Smooth muscle cell (in vitro differentiated cells): ENCODE results near the gene EXT2. TPM values are rescaled to one million over a fixed set of nuclear protein-coding genes. Genes with fewer than 3 reads are reported as not detected.

Source experiments
- DNase-seq: peaks from one replicate; lab custom pipeline; 2025; ENCODE audit not compliant: unreplicated experiment; lab: John Stamatoyannopoulos, UW
- H2AFZ ChIP-seq: fragments of 200-600 bp; sonication (generic); 2 replicates; pipeline ENCODE4 v1.6.0; 2016; ENCODE audit warnings: antibody characterized with exemption, low read depth, mild to moderate bottlenecking
- H3F3A ChIP-seq: fragments of 200-600 bp; sonication (generic); 2 replicates; pipeline ENCODE4 v1.6.0; 2017; ENCODE audit warnings: antibody characterized with exemption, low read depth
- H3K27ac ChIP-seq: fragments of 200-600 bp; sonication (generic); 2 replicates; pipeline ENCODE4 v1.5.1; 2016; ENCODE audit warnings: low read depth, mild to moderate bottlenecking
- H3K27me3 ChIP-seq: fragments of 200-600 bp; sonication (generic); 2 replicates; pipeline ENCODE4 v1.6.1; 2016; ENCODE audit warnings: low read depth, mild to moderate bottlenecking
- H3K36me3 ChIP-seq: fragments of 200-600 bp; sonication (generic); 2 replicates; pipeline ENCODE4 v1.5.1; 2016; ENCODE audit warnings: low read depth
- H3K4me1 ChIP-seq: fragments of 200-600 bp; sonication (generic); 2 replicates; pipeline ENCODE4 v1.5.1; 2016; ENCODE audit warnings: low read depth
- H3K4me2 ChIP-seq: fragments of 200-600 bp; sonication (generic); 2 replicates; pipeline ENCODE4 v1.6.0; 2016; ENCODE audit warnings: mild to moderate bottlenecking
- H3K4me3 ChIP-seq: fragments of 200-600 bp; sonication (generic); 2 replicates; pipeline ENCODE4 v1.5.1; 2016; ENCODE audit warnings: mild to moderate bottlenecking
- H3K79me2 ChIP-seq: fragments of 200-600 bp; sonication (generic); 2 replicates; pipeline ENCODE4 v1.6.0; 2016; ENCODE audit warnings: low read depth, mild to moderate bottlenecking
- H3K9ac ChIP-seq: fragments of 200-600 bp; sonication (generic); 2 replicates; pipeline ENCODE4 v1.6.0; 2016; ENCODE audit warnings: low read depth
- H3K9me3 ChIP-seq: fragments of 200-600 bp; sonication (generic); replicated peaks from 2 replicates; pipeline ENCODE4 v1.5.1; 2016; ENCODE audit warnings: low read depth
- H4K20me1 ChIP-seq: fragments of 200-600 bp; sonication (generic); 2 replicates; pipeline ENCODE4 v1.6.0; 2016; ENCODE audit warnings: low read depth
- WGBS: methylation state at CpG from one replicate; pipeline ENCODE4 v1.1.7; 2016; ENCODE audit warnings: low lambda C conversion rate; 5-methylcytosine and 5-hydroxymethylcytosine counted together
- polyA plus RNA-seq: library from polyadenylated mRNA; unstranded; fragments of >200 nt; fragmentation: Nextera tagmentation; extraction: Ambion mirVana; gene quantifications from 2 replicates; pipeline ENCODE4 v1.2.1, GENCODE V29; 2016
- total RNA-seq: library from RNA; depleted of rRNA; stranded (reverse); fragments of >200 nt; gene quantifications from 2 replicates; pipeline ENCODE4 v1.2.3, GENCODE V29; 2014
- TF ChIP-seq, protein P1 (sequence below): fragments of 200-600 bp; sonication (generic); IDR thresholded peaks from 2 replicates; pipeline ENCODE4 v1.5.1; 2017; ENCODE audit warnings: borderline replicate concordance, mild to moderate bottlenecking, antibody characterized with exemption; ENCODE audit not compliant: insufficient read depth, poor library complexity, severe bottlenecking

Gene EXT2
- total and polyA plus RNA-seq, 2 experiments from 2014 or later = 87.6 to 144 TPM

DNA sequence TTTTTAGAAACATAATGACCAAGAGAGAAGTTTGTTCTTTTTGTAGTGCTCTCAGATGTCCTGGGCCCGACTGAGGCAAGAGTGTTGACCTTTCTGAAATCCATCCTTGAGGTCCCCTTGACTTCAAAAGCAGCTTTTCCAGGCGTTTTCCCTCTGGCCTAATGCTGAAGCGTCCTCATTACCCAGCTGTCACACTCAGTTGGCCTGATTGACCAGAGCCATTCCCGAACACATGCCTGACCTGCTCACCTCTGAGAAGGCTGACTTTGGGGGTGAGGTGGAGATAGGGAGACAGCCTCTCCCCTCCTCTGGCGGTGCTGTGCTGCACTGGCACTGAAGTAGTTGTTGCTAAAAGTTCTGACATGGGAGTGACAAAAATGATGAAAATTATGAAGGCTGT lies 147.6 kb downstream of the EXT2 start:
- Histone ChIP-seq H4K20me1 (no peaks in the 10 kb centered on the region), H2AFZ (no peak overlapping the region), H3K4me3 (no peak overlapping the region), H3K4me2 (peak overlapping the region; percentile 70), H3K27me3 (no peaks in the 10 kb centered on the region), H3K9me3 (no peaks in the 10 kb centered on the region), H3F3A (no peaks in the 10 kb centered on the region), H3K9ac (no peak overlapping the region), H3K27ac (no peak overlapping the region), H3K79me2 (no peaks in the 10 kb centered on the region), H3K36me3 (peaks cover 3% of the 10 kb centered on the region), H3K4me1 (peaks cover 34% of the 10 kb centered on the region)
- TF ChIP-seq, protein P1, sequence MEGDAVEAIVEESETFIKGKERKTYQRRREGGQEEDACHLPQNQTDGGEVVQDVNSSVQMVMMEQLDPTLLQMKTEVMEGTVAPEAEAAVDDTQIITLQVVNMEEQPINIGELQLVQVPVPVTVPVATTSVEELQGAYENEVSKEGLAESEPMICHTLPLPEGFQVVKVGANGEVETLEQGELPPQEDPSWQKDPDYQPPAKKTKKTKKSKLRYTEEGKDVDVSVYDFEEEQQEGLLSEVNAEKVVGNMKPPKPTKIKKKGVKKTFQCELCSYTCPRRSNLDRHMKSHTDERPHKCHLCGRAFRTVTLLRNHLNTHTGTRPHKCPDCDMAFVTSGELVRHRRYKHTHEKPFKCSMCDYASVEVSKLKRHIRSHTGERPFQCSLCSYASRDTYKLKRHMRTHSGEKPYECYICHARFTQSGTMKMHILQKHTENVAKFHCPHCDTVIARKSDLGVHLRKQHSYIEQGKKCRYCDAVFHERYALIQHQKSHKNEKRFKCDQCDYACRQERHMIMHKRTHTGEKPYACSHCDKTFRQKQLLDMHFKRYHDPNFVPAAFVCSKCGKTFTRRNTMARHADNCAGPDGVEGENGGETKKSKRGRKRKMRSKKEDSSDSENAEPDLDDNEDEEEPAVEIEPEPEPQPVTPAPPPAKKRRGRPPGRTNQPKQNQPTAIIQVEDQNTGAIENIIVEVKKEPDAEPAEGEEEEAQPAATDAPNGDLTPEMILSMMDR = no peak
- WGBS = 67% methylated on average over 5 of the region's 5 CpGs
- DNase-seq = no peak

DNA sequence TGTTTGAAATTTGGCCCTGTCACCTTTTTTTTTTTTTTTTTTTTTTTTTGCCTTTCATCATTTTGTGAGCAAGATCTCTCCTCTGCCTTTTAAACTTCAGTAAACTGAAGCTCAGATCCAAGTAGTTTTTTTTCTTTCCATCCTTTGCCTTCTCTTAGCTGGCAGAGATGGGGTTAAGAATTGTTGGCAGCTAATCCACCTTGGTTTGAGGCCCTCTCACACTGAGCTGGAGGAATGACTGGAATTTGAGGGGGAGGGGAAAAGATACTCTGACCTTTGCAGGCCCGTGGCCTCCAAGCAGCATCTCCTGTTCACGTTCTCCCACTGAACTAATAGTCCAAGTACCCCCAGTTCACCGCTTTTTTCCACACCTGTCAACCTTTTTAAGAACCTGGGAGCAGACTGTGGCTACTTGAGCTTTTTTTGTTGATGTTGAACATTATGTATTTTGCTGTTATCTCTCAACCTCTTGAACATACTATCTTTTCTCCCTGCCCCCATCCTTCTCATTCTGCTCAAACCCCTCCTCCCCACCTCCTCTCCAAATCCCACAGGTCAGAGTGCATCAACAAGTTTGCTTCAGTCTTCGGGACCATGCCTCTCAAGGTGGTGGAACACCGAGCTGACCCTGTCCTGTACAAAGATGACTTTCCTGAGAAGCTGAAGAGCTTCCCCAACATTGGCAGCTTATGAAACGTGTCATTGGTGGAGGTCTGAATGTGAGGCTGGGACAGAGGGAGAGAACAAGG lies 148.3 kb downstream of the EXT2 start:
- no peak overlapping the region for H3K9ac ChIP-seq

DNA sequence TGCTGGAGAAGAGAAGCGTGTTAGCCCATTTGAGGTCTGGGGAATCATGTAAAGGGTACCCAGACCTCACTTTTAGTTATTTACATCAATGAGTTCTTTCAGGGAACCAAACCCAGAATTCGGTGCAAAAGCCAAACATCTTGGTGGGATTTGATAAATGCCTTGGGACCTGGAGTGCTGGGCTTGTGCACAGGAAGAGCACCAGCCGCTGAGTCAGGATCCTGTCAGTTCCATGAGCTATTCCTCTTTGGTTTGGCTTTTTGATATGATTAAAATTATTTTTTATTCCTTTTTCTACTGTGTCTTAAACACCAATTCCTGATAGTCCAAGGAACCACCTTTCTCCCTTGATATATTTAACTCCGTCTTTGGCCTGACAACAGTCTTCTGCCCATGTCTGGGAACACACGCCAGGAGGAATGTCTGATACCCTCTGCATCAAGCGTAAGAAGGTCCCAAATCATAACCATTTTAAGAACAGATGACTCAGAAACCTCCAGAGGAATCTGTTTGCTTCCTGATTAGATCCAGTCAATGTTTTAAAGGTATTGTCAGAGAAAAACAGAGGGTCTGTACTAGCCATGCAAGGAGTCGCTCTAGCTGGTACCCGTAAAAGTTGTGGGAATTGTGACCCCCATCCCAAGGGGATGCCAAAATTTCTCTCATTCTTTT lies 149.3 kb downstream of the EXT2 start:
- Histone ChIP-seq H3F3A (no peaks in the 10 kb centered on the region), H3K27ac (peak overlapping the region; percentile 10), H3K4me1 (peaks cover 34% of the 10 kb centered on the region), H3K36me3 (peaks cover 3% of the 10 kb centered on the region), H3K4me2 (peak overlapping the region; percentile 70), H3K27me3 (no peaks in the 10 kb centered on the region), H3K4me3 (no peak overlapping the region), H3K79me2 (no peaks in the 10 kb centered on the region), H4K20me1 (no peaks in the 10 kb centered on the region), H2AFZ (no peak overlapping the region), H3K9ac (no peak overlapping the region), H3K9me3 (no peaks in the 10 kb centered on the region)
- TF ChIP-seq, protein P1 = no peak
- WGBS = 61% methylated on average over 8 of the region's 8 CpGs
- DNase-seq = no peak

More for the DNA sequence above, 148.3 kb downstream of the EXT2 start:
- Histone ChIP-seq H3K27ac (peak overlapping the region; percentile 10), H3K9me3 (no peaks in the 10 kb centered on the region), H3K4me1 (peaks cover 34% of the 10 kb centered on the region), H2AFZ (no peak overlapping the region), H3K27me3 (no peaks in the 10 kb centered on the region), H4K20me1 (no peaks in the 10 kb centered on the region), H3K36me3 (peaks cover 3% of the 10 kb centered on the region), H3F3A (no peaks in the 10 kb centered on the region), H3K4me2 (peak overlapping the region; percentile 70), H3K79me2 (no peaks in the 10 kb centered on the region), H3K4me3 (no peak overlapping the region)
- no peak for DNase-seq
- TF ChIP-seq, protein P1 = no peak
- WGBS = 49% methylated on average over 6 of the region's 6 CpGs
